GM10248 (cell line): ENCODE data around the gene TBC1D25.
A peak's percentile ranks its signal among the peaks of the same experiment; 100 is the strongest.
"Not testable (repeated sequence)": the region's sequence is repeated elsewhere in the genome, so short reads cannot be mapped to it uniquely, and the experiment has no call there.

ENCODE experiments used
- CTCF ChIA-PET: fragments of 300-600 bp; sonication (Branson Sonifier 250); formaldehyde crosslinking; extraction: SDS; loops from one replicate; lab custom pipeline; 2021; ENCODE audit warnings: antibody characterized with exemption; lab: Yijun Ruan, JAX
- POLR2A ChIA-PET: fragments of 350-650 bp; sonication (Branson Sonifier 250); formaldehyde crosslinking; extraction: SDS; loops from one replicate; lab custom pipeline; 2020; ENCODE audit warnings: antibody characterized with exemption; lab: Yijun Ruan, JAX
- DNase-seq: peaks from one replicate; pipeline ENCODE4 v3.0.0; 2012; ENCODE audit errors: extremely low spot score
- CTCF ChIP-seq: IDR thresholded peaks from 2 replicates; pipeline ENCODE4 v1.5.1; 2012; ENCODE audit warnings: mild to moderate bottlenecking, low read depth; ENCODE audit errors: extremely low read depth, missing control alignments, control extremely low read depth

The TBC1D25 gene

GRCh38 chrX:48520976-48521352, 18.6 kb upstream of the TBC1D25 start:
- TF ChIP-seq CTCF: no peak
- ChIA-PET POLR2A (interaction anchor here (1.2 kb wide), 1 partner anchor 18 kb away, joined by 4 read pairs; the partner anchor contains the start of gene TBC1D25), CTCF (no interaction called here)
- no peak for DNase-seq

GRCh38 chrX:48521353-48522243, 17.9 kb upstream of the TBC1D25 start, which contains the start of gene EBP:
Gene EBP (plus strand): TSS chrX:48521808. CDS start chrX:48523772, 1,964 bp downstream.
- CTCF ChIA-PET: no interaction called here
- POLR2A ChIA-PET: interaction anchor here (1.2 to 1.5 kb wide), 2 partner anchors 18 to 53 kb away, joined by 3 to 4 read pairs; partner anchors contain the start of genes RBM3 and TBC1D25
- DNase-seq: peak; percentile 90
- TF ChIP-seq CTCF: no peak

GRCh38 chrX:48522291-48522690, 17.2 kb upstream of the TBC1D25 start:
- POLR2A ChIA-PET: interaction anchor here (1.2 to 1.5 kb wide), 2 partner anchors 17 to 52 kb away, joined by 3 to 4 read pairs; partner anchors contain the start of genes RBM3 and TBC1D25
- DNase-seq: no peak
- no peak for TF ChIP-seq CTCF
- CTCF ChIA-PET: no interaction called here

GRCh38 chrX:48523682-48524081, 15.8 kb upstream of the TBC1D25 start:
- CTCF ChIA-PET: no interaction called here
- no peak for DNase-seq
- POLR2A ChIA-PET: no interaction called here
- TF ChIP-seq CTCF: no peak

- DNase-seq, CTCF ChIA-PET: not testable (repeated sequence)
- POLR2A ChIA-PET: interaction anchor here (0.7 kb wide), 1 partner anchor 14 kb away, joined by 3 read pairs; the partner anchor contains the start of gene TBC1D25
Observed at GRCh38 chrX:48525853-48526252, 13.7 kb upstream of the TBC1D25 start.

GRCh38 chrX:48530736-48531135, 8.8 kb upstream of the TBC1D25 start:
- POLR2A ChIA-PET: interaction anchor here (1.0 kb wide), 1 partner anchor 43 kb away, joined by 3 read pairs; the partner anchor contains the start of gene RBM3

More at GRCh38 chrX:48530736-48531135, 8.8 kb upstream of the TBC1D25 start:
- DNase-seq: no peak
- TF ChIP-seq CTCF: no peak
- CTCF ChIA-PET: interaction anchor here (1.3 kb wide), 1 partner anchor 9 kb away, joined by 3 read pairs; the partner anchor contains the start of gene TBC1D25
